Panc1 (cell line): ENCODE results near the gene LDHD. TPM values are rescaled to one million over a fixed set of nuclear protein-coding genes. Genes with fewer than 3 reads are reported as not detected.

Source experiments
- ATAC-seq: fragments of 200-7000 bp; cut with Tn5 transposase; 2 replicates; pipeline ENCODE4 v1.9.1; 2020; ENCODE audit warnings: mild to moderate bottlenecking, moderate library complexity
- BruUV-seq: library from RNA; stranded (reverse); fragments of 400-500 nt; replicated peaks from 2 replicates; lab custom pipeline; 2021; lab: Mats Ljungman, UMichigan
- CTCF ChIA-PET: fragments of 300-600 bp; sonication (Branson Sonifier 250); formaldehyde crosslinking; loops from one replicate; lab custom pipeline; 2022; ENCODE audit warnings: antibody characterized with exemption; lab: Charles Lee
- POLR2A ChIA-PET: fragments of 300-600 bp; sonication (Branson Sonifier 250); formaldehyde crosslinking; loops from one replicate; lab custom pipeline; 2022; ENCODE audit warnings: antibody characterized with exemption; lab: Charles Lee
- DNase-seq: peaks from one replicate; pipeline ENCODE4 v3.0.0-alpha.2; 2010; ENCODE audit warnings: low read depth, low spot score
- H3K27ac ChIP-seq: 2 replicates; pipeline ENCODE4 v1.5.1; 2011; ENCODE audit warnings: mild to moderate bottlenecking, low read length, inconsistent platforms
- H3K27me3 ChIP-seq: fragments of 200-500 bp; sonication (Bioruptor generic); 2 replicates; pipeline ENCODE4 v1.6.0; 2014; ENCODE audit warnings: low read length, inconsistent platforms; ENCODE audit not compliant: control insufficient read depth, insufficient read depth
- H3K36me3 ChIP-seq: fragments of 200-500 bp; sonication (Bioruptor generic); 2 replicates; pipeline ENCODE4 v1.5.1; 2014; ENCODE audit warnings: inconsistent platforms, mild to moderate bottlenecking, low read length, moderate library complexity; ENCODE audit not compliant: control insufficient read depth, insufficient read depth
- H3K4me1 ChIP-seq: 2 replicates; pipeline ENCODE4 v1.5.1; 2011; ENCODE audit warnings: inconsistent platforms, mild to moderate bottlenecking, low read length, moderate library complexity; ENCODE audit not compliant: control insufficient read depth, insufficient read depth
- H3K4me3 ChIP-seq, 2 experiments: 2 replicates each; pipeline ENCODE4 v1.5.1; 2011 to 2012; ENCODE audit warnings: low read depth in 2 of 2, low read length in 2 of 2, mild to moderate bottlenecking in 2 of 2, inconsistent platforms in 1 of 2, moderate library complexity in 1 of 2
- H3K9me3 ChIP-seq: fragments of 200-500 bp; sonication (Bioruptor generic); 2 replicates; pipeline ENCODE4 v1.5.1; 2014; ENCODE audit warnings: low read depth, mild to moderate bottlenecking, inconsistent platforms, low read length, moderate library complexity; ENCODE audit not compliant: control insufficient read depth, insufficient read depth
- POLR2AphosphoS5 ChIP-seq: IDR thresholded peaks from 2 replicates; pipeline ENCODE4 v1.6.1; 2012; ENCODE audit warnings: mild to moderate bottlenecking, low read depth, low read length, moderate library complexity
- REST ChIP-seq, 2 experiments: IDR thresholded peaks; 2 replicates each; pipeline ENCODE4 v1.6.1; 2011 to 2012; ENCODE audit warnings: low read depth in 2 of 2, control low read depth in 1 of 2, low read length in 1 of 2, mild to moderate bottlenecking in 1 of 2, moderate library complexity in 1 of 2; ENCODE audit not compliant: insufficient read depth in 1 of 2
- SIN3A ChIP-seq: IDR thresholded peaks from 2 replicates; pipeline ENCODE4 v1.6.1; 2012; ENCODE audit warnings: low read depth, mild to moderate bottlenecking, low read length, moderate library complexity, borderline replicate concordance; ENCODE audit not compliant: insufficient read depth
- TCF7L2 ChIP-seq: IDR thresholded peaks from 2 replicates; pipeline ENCODE4 v1.6.1; 2011; ENCODE audit warnings: mild to moderate bottlenecking, low read depth, low read length, inconsistent platforms
- in situ Hi-C: cut with HindIII; loops from 2 replicates; pipeline ENCODE4 v1.10.0; 2016; ENCODE audit warnings: low sequenced_read_pairs, low pct_unique_long_range_greater_than_20kb
- intact Hi-C: fragments of 100-400 bp; cut with micrococcal nuclease; formaldehyde crosslinking; loops from one replicate; pipeline ENCODE4 v1.10.0; 2022; ENCODE audit not compliant: unreplicated experiment
- total RNA-seq: library from RNA; stranded (reverse); gene quantifications from one replicate; pipeline ENCODE4 v1.2.1, GENCODE V29; 2021; ENCODE audit not compliant: unreplicated experiment
- TF ChIP-seq, protein P1 (sequence below): fragments of 450-650 bp; IDR thresholded peaks from 2 replicates; pipeline ENCODE4 v1.5.1; 2017; ENCODE audit warnings: mild to moderate bottlenecking

The LDHD gene
- total RNA-seq, 1 experiment from 2014 or later = 3.1 TPM

GRCh38 chr16:75071621-75072020 is 45.0 kb downstream of the LDHD start:
- DNase-seq (no peak), ATAC-seq (no peak)
- H3K27me3 ChIP-seq = no peaks in the 10 kb centered on the region
- H3K4me1 ChIP-seq = peaks cover 21% of the 10 kb centered on the region
- ChIA-PET CTCF (no interaction called here), POLR2A (interaction anchor here (0.6 kb wide), 1 partner anchor 64 kb away, joined by 8 read pairs; no protein-coding TSS in a partner anchor)
- intact Hi-C loops = no loop called here
- H3K9me3 ChIP-seq = no peaks in the 10 kb centered on the region
- no TSS peak for BruUV-seq
- H3K4me3 ChIP-seq = no peak overlapping the region
- no peak overlapping the region for H3K27ac ChIP-seq
- TF ChIP-seq REST (IDR thresholded peaks at IDR 0.05; ENCODE audit: insufficient read depth in 1 of 2, low read depth in 2 of 2, low read length in 1 of 2) = no peak
- TF ChIP-seq, protein P1, sequence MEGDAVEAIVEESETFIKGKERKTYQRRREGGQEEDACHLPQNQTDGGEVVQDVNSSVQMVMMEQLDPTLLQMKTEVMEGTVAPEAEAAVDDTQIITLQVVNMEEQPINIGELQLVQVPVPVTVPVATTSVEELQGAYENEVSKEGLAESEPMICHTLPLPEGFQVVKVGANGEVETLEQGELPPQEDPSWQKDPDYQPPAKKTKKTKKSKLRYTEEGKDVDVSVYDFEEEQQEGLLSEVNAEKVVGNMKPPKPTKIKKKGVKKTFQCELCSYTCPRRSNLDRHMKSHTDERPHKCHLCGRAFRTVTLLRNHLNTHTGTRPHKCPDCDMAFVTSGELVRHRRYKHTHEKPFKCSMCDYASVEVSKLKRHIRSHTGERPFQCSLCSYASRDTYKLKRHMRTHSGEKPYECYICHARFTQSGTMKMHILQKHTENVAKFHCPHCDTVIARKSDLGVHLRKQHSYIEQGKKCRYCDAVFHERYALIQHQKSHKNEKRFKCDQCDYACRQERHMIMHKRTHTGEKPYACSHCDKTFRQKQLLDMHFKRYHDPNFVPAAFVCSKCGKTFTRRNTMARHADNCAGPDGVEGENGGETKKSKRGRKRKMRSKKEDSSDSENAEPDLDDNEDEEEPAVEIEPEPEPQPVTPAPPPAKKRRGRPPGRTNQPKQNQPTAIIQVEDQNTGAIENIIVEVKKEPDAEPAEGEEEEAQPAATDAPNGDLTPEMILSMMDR = no peak
- TF ChIP-seq TCF7L2 = no peak
- no peak for TF ChIP-seq SIN3A
- TF ChIP-seq POLR2AphosphoS5 = no peak
- in situ Hi-C loops = no loop called here
- H3K36me3 ChIP-seq = no peaks in the 10 kb centered on the region

DNA sequence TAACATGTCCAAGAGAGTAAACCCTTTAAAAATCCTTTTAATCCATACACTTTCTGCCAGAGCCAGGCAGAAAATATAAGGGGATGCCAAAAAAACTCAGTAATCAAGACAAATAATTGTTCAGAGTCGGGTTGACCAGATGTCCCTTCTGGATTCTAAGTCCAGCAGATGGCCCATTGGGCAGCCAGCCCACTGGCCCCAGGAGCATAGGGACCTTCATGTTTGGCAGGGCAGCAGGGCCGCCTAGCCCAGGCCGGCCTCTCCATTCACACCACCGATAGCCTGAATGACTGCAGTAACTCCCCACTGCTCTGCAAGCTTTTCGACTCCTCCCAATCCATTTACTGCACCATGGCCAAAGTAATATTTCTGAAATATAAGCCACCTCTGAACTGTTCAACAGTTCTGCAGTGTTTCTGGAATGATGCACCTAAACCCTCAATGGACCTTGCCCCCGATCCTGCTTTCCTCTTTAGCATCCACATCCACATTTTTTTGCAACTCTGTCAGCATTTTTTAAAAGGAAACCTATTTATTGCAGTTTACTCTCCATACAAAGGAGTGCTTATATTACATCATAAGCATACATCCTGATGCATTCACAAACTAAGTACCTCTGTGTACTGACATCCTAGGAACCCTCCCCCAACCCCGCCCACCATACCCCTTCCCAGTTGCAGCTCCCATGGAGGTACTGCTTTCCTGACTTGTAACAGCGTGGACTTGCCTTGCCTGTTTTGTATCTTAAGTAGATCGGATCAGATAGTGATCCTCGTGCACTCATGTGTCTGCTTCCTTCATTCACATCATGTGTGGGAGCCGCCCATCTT is 46.4 kb downstream of the LDHD start:
- no peak for DNase-seq
- BruUV-seq = no TSS peak
- no peak overlapping the region for H3K27ac ChIP-seq
- H3K4me3 ChIP-seq = no peak overlapping the region
- intact Hi-C loops (no loop called here), in situ Hi-C loops (no loop called here)
- no peaks in the 10 kb centered on the region for H3K36me3 ChIP-seq
- CTCF ChIA-PET = no interaction called here
- H3K9me3 ChIP-seq = no peaks in the 10 kb centered on the region
- no peaks in the 10 kb centered on the region for H3K27me3 ChIP-seq
- peaks cover 23% of the 10 kb centered on the region for H3K4me1 ChIP-seq
- POLR2A ChIA-PET = no interaction called here
- ATAC-seq = no peak
- TF ChIP-seq POLR2AphosphoS5 (no peak), SIN3A (no peak), TCF7L2 (no peak), REST (IDR thresholded peaks at IDR 0.05; ENCODE audit: insufficient read depth in 1 of 2, low read depth in 2 of 2, low read length in 1 of 2) (no peak)
- TF ChIP-seq, protein P1 = no peak
